Activated CD4-positive, alpha-beta T cell treated with anti-CD3 and anti-CD28 coated beads, Interleukin-2, amount 50 U/mL, for 48 hours (primary cell): ENCODE results near the gene DLAT.
A peak's percentile ranks its signal among the peaks of the same experiment; 100 is the strongest.
"Not testable (repeated sequence)": the region's sequence is repeated elsewhere in the genome, so short reads cannot be mapped to it uniquely, and the experiment has no call there.

ENCODE experiments used
- DNase-seq, 2 experiments: peaks; one replicate each; pipeline ENCODE4 v3.0.0-alpha.2; 2020

Gene DLAT

GRCh38 chr11:112024773-112025678, at the start of gene DLAT:
Gene DLAT, plus strand, starts transcription at chr11:112025408. Its CDS starts 65 bp downstream, at chr11:112025473.
- DNase-seq = peak; percentile 88 to 91

DNA sequence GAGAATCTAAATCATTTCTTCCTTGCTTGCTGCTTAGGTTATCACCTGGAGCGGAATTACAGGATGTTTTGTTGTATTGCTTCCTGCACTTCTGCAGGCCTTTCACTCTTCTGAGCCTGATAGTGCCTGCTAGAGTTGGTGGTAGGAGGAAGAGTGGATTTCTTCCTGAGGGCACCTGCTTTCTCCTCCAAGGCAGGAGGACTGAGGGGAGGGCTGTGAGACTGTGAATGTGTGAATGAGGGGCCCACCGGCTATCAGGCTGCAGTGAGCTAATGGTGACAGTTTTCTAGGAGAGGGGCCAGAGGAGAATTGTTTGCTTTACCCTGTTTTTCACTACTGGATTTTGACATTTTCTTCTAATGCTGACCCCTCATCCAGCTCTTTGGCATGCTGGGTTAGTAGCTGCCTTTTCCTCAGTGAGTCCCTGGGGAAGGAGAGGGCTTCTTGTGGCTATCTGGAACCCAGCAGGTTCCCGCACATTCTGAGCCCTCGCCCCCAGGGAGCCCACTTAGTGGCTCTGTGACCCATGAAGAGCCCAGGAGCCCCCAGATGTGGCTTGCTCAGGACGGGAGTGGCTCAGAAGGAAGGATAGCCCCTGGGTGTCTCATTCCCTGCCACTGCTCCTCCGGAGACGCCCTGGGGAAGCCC, 49.0 kb upstream of the DLAT start:
- no peak for DNase-seq

DNA sequence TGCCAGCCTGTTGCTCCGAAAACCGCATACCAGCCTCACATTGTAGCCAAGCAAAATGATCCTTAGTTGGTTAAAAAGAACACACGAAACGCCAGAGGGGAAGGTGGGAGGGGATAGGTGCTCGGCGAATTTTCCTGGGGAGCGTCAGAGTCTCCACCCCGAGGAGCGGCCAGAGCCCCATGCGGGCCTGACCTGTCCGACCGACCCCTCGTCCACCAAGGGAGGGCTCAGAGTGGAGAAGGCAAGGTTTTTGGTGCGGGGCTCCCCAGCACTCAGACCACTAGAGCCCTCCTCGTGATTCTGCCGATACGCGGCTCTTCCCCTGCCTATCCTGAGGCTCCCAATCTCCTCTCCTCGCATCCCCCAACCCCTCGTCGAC, 48.5 kb upstream of the DLAT start:
- DNase-seq = no peak

DNA sequence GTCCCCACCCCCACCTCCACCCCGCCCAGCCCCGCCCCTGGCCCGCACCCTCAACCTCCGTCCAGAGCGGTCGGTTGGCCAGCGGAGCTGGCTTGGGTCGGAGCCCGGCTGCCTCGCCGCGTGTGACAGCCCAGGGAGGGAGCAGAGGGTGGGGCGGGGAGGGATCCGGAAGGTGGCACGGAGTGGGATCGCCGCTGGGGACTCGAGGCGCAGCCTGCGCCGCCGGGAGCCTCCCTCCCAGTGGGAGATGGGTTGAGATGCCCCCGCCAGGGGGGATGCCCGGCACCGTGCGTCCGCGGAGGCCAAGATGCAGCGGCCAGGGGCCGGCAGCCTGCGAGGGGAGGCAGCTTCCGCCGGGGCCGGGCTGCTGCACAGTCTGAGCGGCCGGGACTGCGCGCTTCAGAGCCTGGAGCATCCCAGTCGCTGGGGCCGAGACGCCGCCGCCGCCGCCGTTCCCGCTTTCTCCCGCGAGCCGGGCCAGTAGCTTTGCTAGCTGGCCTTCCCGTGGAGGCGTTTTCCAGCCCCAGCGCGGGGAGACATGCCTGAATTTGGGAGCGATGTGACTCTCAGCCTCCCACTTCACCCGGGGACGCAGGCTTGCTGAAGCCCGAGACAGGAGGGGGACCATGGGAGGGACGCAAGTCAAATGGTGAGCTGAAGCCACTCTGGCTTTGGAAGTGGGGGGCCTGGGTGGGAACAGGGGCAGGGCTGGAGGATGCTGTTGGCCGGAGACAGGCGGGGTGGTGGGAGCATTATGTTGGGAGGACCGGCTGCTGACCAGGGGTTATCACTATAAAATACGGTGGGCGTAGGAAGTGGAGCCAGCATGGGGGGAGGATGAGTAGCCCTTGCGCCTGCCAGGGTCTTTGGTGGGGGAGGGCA, 47.8 kb upstream of the DLAT start:
- DNase-seq = peak; percentile 12 to 32

DNA sequence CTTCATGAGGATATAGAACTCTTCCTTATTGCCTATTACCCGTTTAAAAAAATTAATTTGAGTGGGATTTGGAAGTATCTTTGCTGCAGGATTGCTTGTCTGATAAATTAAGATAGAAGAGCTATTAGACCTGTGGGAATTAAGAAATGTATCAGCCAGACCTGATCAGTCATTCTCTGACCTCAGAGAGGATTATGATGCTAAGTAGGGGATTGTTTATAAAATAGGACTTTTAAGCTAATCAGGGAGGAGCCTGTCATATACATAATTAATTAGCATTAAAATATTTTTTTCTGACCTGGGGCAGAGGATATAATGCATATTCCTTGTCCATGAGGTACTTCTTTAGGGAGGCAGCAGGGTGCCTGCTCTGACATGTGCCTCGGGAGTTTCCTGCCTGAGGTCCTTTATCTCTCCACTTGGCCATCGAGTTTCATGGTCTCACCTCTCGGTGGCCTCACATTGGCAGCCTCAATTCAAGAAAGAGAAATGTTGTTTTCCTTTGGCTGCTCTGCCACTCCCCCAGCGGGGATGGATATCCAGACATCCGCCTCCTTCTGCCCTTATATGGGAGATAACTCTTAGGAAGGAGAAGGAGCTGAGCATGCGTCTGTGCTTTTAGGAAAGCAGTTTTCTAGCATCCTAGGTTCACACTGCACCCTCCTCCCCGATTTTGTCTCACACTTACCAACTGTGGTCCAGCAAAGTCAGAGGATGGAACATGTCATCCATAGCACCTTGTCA, 47.0 kb upstream of the DLAT start:
- DNase-seq = no peak

- no peak for DNase-seq
Observed at GRCh38 chr11:111980062-111980461, 45.1 kb upstream of the DLAT start.

GRCh38 chr11:111981270-111981669, 43.9 kb upstream of the DLAT start:
- no peak for DNase-seq

DNA sequence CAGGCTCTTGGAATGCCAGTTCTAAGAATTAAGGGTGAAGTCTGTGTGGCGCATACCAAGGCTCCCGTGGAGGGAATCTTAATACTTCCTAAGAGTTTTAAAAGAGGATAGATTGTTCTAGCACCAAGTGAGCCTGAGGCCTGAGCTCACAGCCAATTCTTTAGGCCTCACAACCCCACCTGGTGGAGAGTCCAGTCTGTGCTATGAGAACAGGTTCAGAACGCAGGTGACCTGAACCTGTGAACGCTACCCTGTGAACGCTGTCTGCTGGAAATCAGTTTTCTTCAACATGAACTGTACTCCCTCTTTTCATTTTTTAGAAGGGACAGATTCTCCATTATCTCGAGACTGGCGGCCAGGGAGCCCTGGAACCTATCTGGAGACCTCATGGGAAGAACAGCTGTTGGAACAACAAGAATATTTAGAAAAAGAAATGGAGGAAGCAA, 43.2 kb upstream of the DLAT start:
- peak; percentile 61 to 70 for DNase-seq

DNA sequence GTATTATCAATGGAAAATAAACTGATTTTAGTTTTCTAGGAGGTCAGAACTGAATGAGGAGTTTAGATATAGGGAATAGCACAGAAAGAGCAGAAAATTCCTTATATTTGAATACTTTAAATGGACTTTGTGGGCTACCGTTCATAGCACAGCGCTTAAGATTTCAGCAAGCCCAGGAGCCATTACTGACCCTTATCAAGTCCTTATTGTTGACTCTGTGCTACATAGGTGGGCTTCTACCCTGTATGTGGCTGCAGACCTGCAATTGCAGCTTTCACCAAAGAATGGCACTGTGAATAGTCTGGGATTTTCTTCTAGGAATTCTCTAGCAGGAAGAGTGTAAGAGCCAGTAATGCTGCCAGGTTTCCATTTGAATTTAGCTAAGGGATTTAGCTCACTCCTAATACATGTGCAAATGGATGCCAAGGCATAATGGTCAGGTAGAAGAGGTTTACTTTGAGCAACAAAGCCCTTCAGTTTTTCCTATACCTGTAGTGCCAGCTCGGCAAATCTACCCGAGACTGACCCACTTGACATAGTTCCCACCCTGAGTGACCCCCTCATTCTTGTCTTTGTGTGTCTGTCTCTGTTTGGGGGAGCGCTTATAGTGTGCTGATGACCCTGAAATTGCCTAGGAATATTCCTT, 42.5 kb upstream of the DLAT start:
- no peak for DNase-seq

DNA sequence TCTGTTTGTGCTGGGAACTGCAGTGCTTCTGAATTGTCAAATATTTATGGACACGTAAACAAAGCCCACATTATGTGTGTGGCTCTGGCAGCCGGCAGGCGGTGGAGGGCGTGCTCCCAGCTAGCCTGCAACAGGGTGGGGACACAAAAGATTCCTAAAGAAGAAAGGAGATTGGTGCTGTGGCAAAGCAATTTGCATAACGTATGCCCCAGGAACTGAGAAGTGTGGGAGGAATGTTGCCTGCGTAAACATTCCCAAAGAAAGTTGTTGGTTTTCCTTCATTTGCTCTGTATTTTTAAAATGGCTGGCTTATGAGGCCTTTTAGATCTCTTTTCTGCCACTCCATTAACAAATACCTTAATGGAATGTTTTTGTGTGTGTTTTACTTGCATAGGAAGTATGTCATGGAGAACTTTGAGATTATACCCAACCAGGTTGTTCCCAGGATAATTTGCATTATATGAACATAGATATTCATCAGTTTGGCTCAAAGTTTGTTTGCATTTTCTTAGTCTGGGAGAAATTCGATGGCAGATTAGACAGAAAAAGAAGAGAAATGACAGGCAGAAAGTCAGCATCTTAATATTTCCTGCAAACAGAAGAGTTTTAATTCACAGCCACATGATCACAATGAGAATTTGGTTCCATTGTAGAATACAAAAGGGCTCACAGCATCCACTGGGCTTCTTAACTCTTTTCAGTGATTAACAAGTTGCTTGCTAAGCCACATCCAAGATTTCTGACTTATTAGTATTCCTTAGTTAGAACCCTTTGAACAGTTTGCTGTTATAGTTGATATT, 41.8 kb upstream of the DLAT start:
- no peak for DNase-seq

GRCh38 chr11:111986589-111986988, 38.6 kb upstream of the DLAT start:
- no peak for DNase-seq

- no peak for DNase-seq
Observed at GRCh38 chr11:111990381-111990780, 34.8 kb upstream of the DLAT start.

DNA sequence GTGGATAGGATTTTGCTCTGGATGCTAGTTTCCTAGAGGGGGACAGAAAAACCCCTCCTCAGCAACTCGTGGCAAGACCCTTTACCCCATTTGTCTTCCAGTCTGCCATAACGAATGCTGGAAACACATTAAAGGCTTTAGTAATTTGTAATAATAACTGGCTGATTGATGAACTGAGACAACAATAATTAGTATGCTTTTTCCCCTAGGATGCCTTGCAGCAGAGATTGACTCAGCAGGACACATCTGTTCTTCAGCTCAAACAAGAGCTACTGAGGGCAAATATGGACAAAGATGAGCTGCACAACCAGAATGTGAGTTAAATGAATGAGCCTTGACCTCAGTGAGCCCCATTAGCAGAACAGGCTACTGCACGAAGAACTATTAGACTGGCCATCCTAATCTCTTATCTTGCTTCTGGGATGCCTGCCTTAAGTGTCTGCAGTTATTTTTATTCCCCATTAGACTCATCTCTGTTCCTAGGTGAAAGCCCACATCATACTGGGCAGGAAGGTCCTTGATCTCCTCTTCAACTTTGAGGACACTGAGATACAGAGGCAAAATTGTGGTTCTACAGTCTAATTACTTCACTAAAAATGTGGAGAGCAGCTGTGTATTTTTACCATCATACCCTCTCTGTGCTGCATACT, 32.9 kb upstream of the DLAT start:
- DNase-seq = no peak

DNA sequence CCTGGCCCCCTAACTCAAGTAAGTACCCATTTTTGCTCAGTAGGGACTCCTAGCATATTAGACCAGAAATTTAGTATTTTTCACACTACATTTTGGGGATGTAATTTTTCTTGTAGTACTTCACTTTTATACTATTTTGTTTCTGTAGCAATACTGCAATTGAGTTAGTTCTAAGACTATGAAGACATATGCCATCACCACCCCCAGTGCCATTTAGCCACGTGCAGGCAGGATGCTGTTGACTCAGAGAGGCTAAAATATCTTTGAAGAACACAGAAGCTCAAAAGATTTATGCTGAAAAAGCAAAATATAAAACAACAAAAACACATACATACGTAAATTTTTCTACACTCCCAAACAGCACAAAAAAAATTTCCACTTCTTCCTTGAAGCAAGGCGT, 29.1 kb upstream of the DLAT start:
- no peak for DNase-seq

DNA sequence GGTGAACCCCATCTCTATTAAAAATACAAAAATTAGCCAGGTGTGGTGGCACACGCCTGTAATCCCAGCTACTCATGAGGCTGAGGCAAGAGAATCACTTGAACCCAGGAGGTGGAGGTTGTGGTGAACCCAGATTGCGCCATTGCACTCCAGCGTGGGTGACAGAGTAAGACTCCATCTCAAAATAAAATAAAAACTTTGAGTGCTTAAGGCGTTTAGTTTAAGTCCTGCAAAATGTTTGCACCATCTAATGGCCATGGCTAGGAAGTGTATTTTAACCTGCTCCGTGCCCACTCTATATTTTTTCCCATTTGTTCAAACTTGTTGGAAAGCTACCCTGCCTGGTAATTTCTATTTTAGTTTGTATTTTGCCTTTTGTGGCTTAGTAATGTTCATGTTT, 28.5 kb upstream of the DLAT start:
- not testable (repeated sequence) for DNase-seq

DNA sequence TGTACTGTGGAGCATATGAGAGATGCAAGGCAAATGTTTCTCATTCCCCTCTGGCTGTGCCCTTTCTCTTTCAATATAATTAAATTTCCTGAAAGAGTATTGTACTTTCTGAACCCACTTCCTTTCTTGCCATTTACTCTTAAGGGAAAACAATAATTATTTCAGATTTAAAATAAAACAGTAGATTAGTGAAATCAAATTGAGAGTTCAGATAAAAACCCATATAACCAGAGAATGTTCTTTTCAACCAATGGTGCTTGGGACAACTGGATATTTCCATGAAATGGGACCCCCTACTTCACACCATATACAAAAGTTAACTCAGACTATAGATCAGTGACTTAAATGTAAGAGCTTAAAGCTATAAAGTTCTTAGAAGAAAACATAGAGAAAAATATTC, 26.1 kb upstream of the DLAT start:
- no peak for DNase-seq

GRCh38 chr11:112000703-112001102, 24.5 kb upstream of the DLAT start:
- DNase-seq = no peak

DNA sequence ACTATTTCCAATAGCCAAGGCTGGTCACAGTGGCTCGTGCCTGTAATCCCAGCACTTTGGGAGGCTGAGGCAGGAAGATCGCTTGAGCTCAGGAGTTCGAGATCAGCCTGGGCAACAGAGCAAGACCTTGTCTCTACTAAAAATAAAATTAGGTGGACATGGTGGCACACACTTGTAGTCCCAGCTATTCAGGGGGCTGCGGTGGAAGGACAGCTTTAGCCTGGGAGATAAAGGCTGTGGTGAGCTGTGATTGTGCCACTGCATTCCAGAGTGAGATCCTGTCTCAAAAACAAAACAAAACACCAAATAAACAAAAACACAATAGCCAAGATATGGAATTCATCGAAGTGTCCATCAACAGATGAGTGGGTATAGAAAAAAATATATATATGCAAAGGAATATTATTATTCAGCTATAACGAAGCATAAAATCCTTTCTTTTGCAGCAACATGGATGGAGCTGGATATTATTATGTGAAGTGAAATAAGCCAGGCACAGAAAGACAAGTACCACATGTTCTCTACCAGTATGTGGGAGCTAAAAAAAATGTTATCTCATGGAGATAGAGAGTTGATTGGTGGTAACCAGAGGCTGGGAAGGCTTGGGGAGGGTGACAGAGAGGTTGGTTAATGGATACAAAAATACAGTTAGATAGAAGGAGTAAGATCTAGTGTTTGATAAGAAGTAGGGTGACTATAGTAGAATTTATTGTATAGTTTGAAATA, 22.6 kb upstream of the DLAT start:
- DNase-seq = no peak

DNA sequence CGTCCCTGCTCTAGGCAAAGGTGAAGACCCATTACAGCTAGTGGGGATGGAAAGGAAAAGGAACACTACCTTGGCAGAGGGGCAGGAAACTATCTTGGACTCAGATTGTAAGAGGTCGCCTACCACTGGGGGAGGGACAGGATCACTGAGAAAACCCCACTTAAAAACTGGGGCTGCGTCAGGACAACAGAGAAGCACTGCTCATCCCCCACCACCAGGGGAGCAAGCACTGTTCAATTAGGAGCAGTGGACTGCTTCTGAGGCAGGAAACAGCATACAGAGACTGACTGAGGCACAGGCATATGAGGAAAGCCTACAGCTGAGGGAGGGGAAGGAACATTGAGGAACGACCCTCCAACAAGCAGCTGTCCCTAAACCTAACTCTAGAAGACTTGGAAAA, 20.8 kb upstream of the DLAT start:
- DNase-seq = peak in 1 of 2 experiments; percentile 10
